Esophagus muscularis mucosa (tissue), 4 donors: Measurements from ENCODE around the gene NEFH.

Experiments used
- CTCF ChIP-seq, 3 experiments: fragments of 200-600 bp in 2 of 3; fragments of 450-650 bp in 1 of 3; sonication (generic) in 2 of 3; IDR thresholded peaks; one replicate each; pipeline ENCODE4 v1.5.1; 2017 to 2019; ENCODE audit warnings: antibody characterized with exemption in 3 of 3, mild to moderate bottlenecking in 2 of 3, moderate library complexity in 1 of 3
- EP300 ChIP-seq: sonication (generic); formaldehyde crosslinking; IDR thresholded peaks from one replicate; pipeline ENCODE4 v1.6.1; 2017; ENCODE audit warnings: antibody characterized with exemption
- POLR2AphosphoS5 ChIP-seq, 2 donors: sonication (generic); formaldehyde crosslinking; IDR thresholded peaks; one replicate each; pipeline ENCODE4 v1.6.1; 2017; ENCODE audit warnings: antibody characterized with exemption in 2 of 2

- TF ChIP-seq EP300, result no peak
- no peak for TF ChIP-seq CTCF (IDR thresholded peaks at IDR 0.05)
- no peak for TF ChIP-seq POLR2AphosphoS5 (IDR thresholded peaks at IDR 0.05)
Observed at GRCh38 chr22:29539105-29539504, 59.1 kb downstream of the NEFH start.
